ENCODE results near the gene TUSC2.

TUSC2 gene

GRCh38 chr3:50321336-50322114 lies 6.5 kb downstream of the TUSC2 start:
- peak; percentile 19 for TF ChIP-seq CTCF (IDR thresholded peaks at IDR 0.05; ENCODE audit: extremely low read depth, missing control alignments)
- DNase-seq (ENCODE audit: low spot score) = peak; percentile 94

GRCh38 chr3:50320853-50321335 lies 7.1 kb downstream of the TUSC2 start:
- DNase-seq (ENCODE audit: low spot score) = peak; percentile 90
- TF ChIP-seq CTCF (IDR thresholded peaks at IDR 0.05; ENCODE audit: extremely low read depth, missing control alignments) = no peak

GRCh38 chr3:50319894-50320625 lies 8.0 kb downstream of the TUSC2 start:
- no peak for TF ChIP-seq CTCF (IDR thresholded peaks at IDR 0.05; ENCODE audit: extremely low read depth, missing control alignments)
- DNase-seq (ENCODE audit: low spot score) = no peak

- no peak for TF ChIP-seq CTCF (IDR thresholded peaks at IDR 0.05; ENCODE audit: extremely low read depth, missing control alignments)
- DNase-seq (ENCODE audit: low spot score) = no peak
Observed at GRCh38 chr3:50319181-50319893, 8.7 kb downstream of the TUSC2 start.

- DNase-seq (ENCODE audit: low spot score) = no peak
- no peak for TF ChIP-seq CTCF (IDR thresholded peaks at IDR 0.05; ENCODE audit: extremely low read depth, missing control alignments)
Observed at GRCh38 chr3:50318615-50319014, 9.4 kb downstream of the TUSC2 start.

- no peak for TF ChIP-seq CTCF (IDR thresholded peaks at IDR 0.05; ENCODE audit: extremely low read depth, missing control alignments)
- DNase-seq (ENCODE audit: low spot score) = no peak
Observed at GRCh38 chr3:50318163-50318562, 9.9 kb downstream of the TUSC2 start.

Measured in GM20000 (cell line).